Measurements from ENCODE around the gene FHIT.

DNA sequence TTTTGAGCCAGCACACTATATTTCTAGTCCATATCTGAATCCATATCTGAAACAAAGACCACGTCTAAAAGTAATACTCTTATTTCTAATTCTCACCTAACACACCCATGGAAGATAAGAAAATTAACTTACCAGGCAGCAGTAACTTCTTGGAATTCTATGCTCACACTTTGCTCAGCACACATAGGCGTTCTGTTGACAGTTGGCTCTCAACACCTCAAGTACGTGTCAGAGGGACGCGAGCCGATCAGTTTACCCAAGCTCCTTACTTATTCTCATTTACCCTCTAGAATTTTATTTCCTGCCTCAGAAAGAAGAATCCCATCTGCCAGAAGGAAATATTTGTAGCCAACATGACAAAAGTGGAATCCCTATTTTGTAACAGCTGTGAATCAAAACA, 911.9 kb downstream of the FHIT start:
- TF ChIP-seq GATA2 (IDR thresholded peaks at IDR 0.05; ENCODE audit: low read depth, low read length): no peak
- TF ChIP-seq GATA3 (IDR thresholded peaks at IDR 0.05; ENCODE audit: low read depth, low read length): no peak

Measured in SH-SY5Y (cell line).